Suppressor macrophage (primary cell): ENCODE data around the gene KBTBD13.
"Not testable (repeated sequence)": the region's sequence is repeated elsewhere in the genome, so short reads cannot be mapped to it uniquely, and the experiment has no call there.

ENCODE experiments used
- DNase-seq, 4 experiments: peaks; one replicate each; pipeline ENCODE4 v3.0.0-alpha.2; 2020 to 2022

Gene KBTBD13

GRCh38 chr15:65089206-65089824 lies 12.8 kb downstream of the KBTBD13 start:
- DNase-seq: no peak

GRCh38 chr15:65091946-65092770 lies 15.6 kb downstream of the KBTBD13 start:
- no peak for DNase-seq

GRCh38 chr15:65092911-65093792 lies 16.6 kb downstream of the KBTBD13 start:
- no peak for DNase-seq

- DNase-seq: not testable (repeated sequence)
These were observed 17.2 kb downstream of the KBTBD13 start for GRCh38 chr15:65093793-65094170.

GRCh38 chr15:65094294-65094995 lies 17.9 kb downstream of the KBTBD13 start:
- DNase-seq: no peak

GRCh38 chr15:65095011-65095746 lies 18.6 kb downstream of the KBTBD13 start:
- DNase-seq: no peak

GRCh38 chr15:65095747-65096104 lies 19.2 kb downstream of the KBTBD13 start:
- no peak for DNase-seq

GRCh38 chr15:65096481-65097385 lies 20.2 kb downstream of the KBTBD13 start:
- no peak for DNase-seq

GRCh38 chr15:65097651-65098263 lies 21.2 kb downstream of the KBTBD13 start:
- no peak for DNase-seq

GRCh38 chr15:65099336-65099735 lies 22.8 kb downstream of the KBTBD13 start:
- no peak for DNase-seq

- DNase-seq: not testable (repeated sequence)
These were observed 23.3 kb downstream of the KBTBD13 start for GRCh38 chr15:65099801-65100200.

GRCh38 chr15:65100442-65100841 lies 23.9 kb downstream of the KBTBD13 start:
- DNase-seq: no peak

- DNase-seq: peak; percentile 76 to 86 (median 82)
These were observed 24.9 kb downstream of the KBTBD13 start for GRCh38 chr15:65101411-65101890.

GRCh38 chr15:65101891-65102708 lies 25.6 kb downstream of the KBTBD13 start:
- DNase-seq: no peak

GRCh38 chr15:65102912-65103311 lies 26.4 kb downstream of the KBTBD13 start:
- DNase-seq: no peak

GRCh38 chr15:65105038-65105437 lies 28.5 kb downstream of the KBTBD13 start:
- no peak for DNase-seq

GRCh38 chr15:65106011-65106590 lies 29.6 kb downstream of the KBTBD13 start:
- DNase-seq: no peak

GRCh38 chr15:65110676-65111292 lies 34.2 kb downstream of the KBTBD13 start:
- no peak for DNase-seq
